SU-DHL-6 (cell line): Measurements from ENCODE around the gene MTCL1.

Experiments used
- H2AFZ ChIP-seq: fragments of 200-600 bp; sonication (generic); 2 replicates; pipeline ENCODE4 v1.6.1; 2014; ENCODE audit warnings: low read depth, mild to moderate bottlenecking, moderate library complexity, mixed read lengths, antibody characterized with exemption, low read length; ENCODE audit not compliant: severe bottlenecking
- H3F3A ChIP-seq: fragments of 200-600 bp; shearing (Covaris generic); 2 replicates; pipeline ENCODE4 v1.6.0; 2016; ENCODE audit warnings: antibody characterized with exemption, mild to moderate bottlenecking; ENCODE audit not compliant: insufficient read depth
- H3K27ac ChIP-seq: fragments of 200-600 bp; sonication (generic); 2 replicates; pipeline ENCODE4 v1.5.1; 2016; ENCODE audit warnings: low read depth, mild to moderate bottlenecking, low read length, moderate library complexity, mixed read lengths
- H3K27me3 ChIP-seq: fragments of 200-600 bp; sonication (generic), shearing (Covaris generic); 2 replicates; pipeline ENCODE4 v1.6.0; 2014; ENCODE audit warnings: mild to moderate bottlenecking, low read length
- H3K36me3 ChIP-seq: fragments of 200-600 bp; sonication (generic); 2 replicates; pipeline ENCODE4 v1.6.1; 2014; ENCODE audit warnings: mild to moderate bottlenecking, low read length, mixed read lengths
- H3K4me2 ChIP-seq: fragments of 300-600, 200-600 bp; shearing (Covaris generic), sonication (generic); 2 replicates; pipeline ENCODE4 v1.6.0; 2014; ENCODE audit warnings: low read length, low read depth, mild to moderate bottlenecking; ENCODE audit not compliant: poor library complexity, severe bottlenecking
- H3K4me3 ChIP-seq: fragments of 200-600 bp; sonication (generic); 2 replicates; pipeline ENCODE4 v1.5.1; 2014; ENCODE audit warnings: antibody characterized with exemption, low read length, mild to moderate bottlenecking, mixed read lengths; ENCODE audit not compliant: insufficient read depth, poor library complexity, severe bottlenecking
- H3K79me2 ChIP-seq: fragments of 200-600 bp; sonication (generic); 2 replicates; pipeline ENCODE4 v1.6.1; 2014; ENCODE audit warnings: mild to moderate bottlenecking, low read length, moderate library complexity; ENCODE audit not compliant: insufficient read depth
- H3K9ac ChIP-seq: fragments of 200-600 bp; sonication (generic); 2 replicates; pipeline ENCODE4 v1.7.0; 2014; ENCODE audit warnings: mild to moderate bottlenecking, low read length
- H3K9me2 ChIP-seq: fragments of 200-600 bp; sonication (generic); replicated peaks from 2 replicates; pipeline ENCODE4 v1.6.1; 2014; ENCODE audit warnings: low read length; ENCODE audit not compliant: insufficient read depth
- H3K9me3 ChIP-seq: fragments of 200-600 bp; sonication (generic); 2 replicates; pipeline ENCODE4 v1.6.1; 2014; ENCODE audit warnings: low read length, mixed read lengths; ENCODE audit not compliant: insufficient read depth
- H4K20me1 ChIP-seq: fragments of 200-600 bp; sonication (generic); 2 replicates; pipeline ENCODE4 v1.6.1; 2014; ENCODE audit warnings: low read depth, mild to moderate bottlenecking, antibody characterized with exemption, low read length, moderate library complexity, mixed read lengths
- EZH2phosphoT487 ChIP-seq: fragments of 200-600 bp; sonication (generic), shearing (Covaris generic); conservative IDR thresholded peaks from 2 replicates; pipeline ENCODE4 v1.6.1; 2018; ENCODE audit warnings: mild to moderate bottlenecking, antibody characterized with exemption, low read length, moderate library complexity, mixed read lengths
- TF ChIP-seq, protein P1 (sequence below): fragments of 200-600 bp; sonication (generic); IDR thresholded peaks from one replicate; pipeline ENCODE4 v1.5.1; 2017; ENCODE audit warnings: antibody characterized with exemption, mild to moderate bottlenecking, low read length, moderate library complexity; ENCODE audit not compliant: insufficient read depth, poor library complexity, severe bottlenecking

Gene MTCL1

DNA sequence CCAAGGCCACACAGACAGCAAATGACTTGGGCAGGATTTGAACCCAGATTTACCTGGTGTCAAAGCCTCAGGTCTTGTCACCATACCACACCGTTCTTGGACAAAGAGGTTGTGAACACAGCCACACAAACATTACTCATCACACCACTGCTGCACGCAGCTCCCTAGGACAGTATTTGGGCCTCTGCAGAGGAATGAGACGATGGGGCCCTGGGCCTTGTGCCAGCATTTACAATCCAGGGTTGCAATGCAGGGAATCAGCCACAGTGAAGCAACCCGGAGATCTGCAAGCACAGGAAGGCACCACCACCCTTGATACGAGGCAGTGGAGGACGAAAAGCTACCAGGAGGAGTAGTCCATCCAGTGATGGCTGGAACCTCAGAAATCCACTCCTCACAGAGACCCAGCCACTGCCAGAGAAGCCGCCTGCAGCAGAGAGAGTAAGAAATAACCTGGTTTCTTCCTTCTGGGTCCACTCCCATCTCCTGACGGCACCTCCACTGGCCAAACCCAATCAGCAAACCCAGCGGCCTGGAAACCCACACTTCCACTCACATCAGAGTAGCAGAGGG is 3.7 kb upstream of the MTCL1 start:
- no peak overlapping the region for H3K9ac ChIP-seq
- H2AFZ ChIP-seq: no peak overlapping the region
- H3K9me3 ChIP-seq: no peaks in the 10 kb centered on the region
- H3K27ac ChIP-seq: no peak overlapping the region
- H3K9me2 ChIP-seq: no peaks in the 10 kb centered on the region
- H3K4me2 ChIP-seq: no peak overlapping the region
- H3K79me2 ChIP-seq: no peaks in the 10 kb centered on the region
- no peaks in the 10 kb centered on the region for H3F3A ChIP-seq
- no peaks in the 10 kb centered on the region for H3K27me3 ChIP-seq
- H3K36me3 ChIP-seq: no peaks in the 10 kb centered on the region
- no peak overlapping the region for H3K4me3 ChIP-seq
- TF ChIP-seq EZH2phosphoT487: no peak
- TF ChIP-seq, protein P1, sequence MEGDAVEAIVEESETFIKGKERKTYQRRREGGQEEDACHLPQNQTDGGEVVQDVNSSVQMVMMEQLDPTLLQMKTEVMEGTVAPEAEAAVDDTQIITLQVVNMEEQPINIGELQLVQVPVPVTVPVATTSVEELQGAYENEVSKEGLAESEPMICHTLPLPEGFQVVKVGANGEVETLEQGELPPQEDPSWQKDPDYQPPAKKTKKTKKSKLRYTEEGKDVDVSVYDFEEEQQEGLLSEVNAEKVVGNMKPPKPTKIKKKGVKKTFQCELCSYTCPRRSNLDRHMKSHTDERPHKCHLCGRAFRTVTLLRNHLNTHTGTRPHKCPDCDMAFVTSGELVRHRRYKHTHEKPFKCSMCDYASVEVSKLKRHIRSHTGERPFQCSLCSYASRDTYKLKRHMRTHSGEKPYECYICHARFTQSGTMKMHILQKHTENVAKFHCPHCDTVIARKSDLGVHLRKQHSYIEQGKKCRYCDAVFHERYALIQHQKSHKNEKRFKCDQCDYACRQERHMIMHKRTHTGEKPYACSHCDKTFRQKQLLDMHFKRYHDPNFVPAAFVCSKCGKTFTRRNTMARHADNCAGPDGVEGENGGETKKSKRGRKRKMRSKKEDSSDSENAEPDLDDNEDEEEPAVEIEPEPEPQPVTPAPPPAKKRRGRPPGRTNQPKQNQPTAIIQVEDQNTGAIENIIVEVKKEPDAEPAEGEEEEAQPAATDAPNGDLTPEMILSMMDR: no peak
- H4K20me1 ChIP-seq: no peaks in the 10 kb centered on the region

DNA sequence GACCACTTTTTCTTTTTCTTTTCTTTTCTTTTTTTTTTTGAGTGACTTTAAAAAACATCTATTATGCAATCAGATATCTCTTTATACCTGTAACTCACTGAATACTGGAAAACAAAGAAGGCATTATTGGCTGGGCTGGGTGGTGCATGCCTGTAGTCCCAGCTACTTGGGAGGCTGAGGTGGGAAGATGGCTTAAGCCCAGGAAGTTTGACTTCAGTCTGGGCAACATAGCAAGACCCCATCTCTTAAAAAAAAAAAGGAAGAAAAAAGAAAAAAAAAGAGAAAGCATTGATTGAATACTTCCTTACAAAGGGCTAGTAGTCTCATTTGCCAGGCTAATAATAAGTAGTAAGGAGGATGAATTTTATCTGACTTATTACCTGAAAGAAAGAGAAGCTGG is 2.7 kb upstream of the MTCL1 start:
- Histone ChIP-seq H3K36me3 (no peaks in the 10 kb centered on the region), H3K27me3 (no peaks in the 10 kb centered on the region), H3K9ac (no peak overlapping the region), H3K4me3 (no peak overlapping the region), H2AFZ (no peak overlapping the region), H3K9me3 (no peaks in the 10 kb centered on the region), H3K27ac (no peak overlapping the region), H3K79me2 (no peaks in the 10 kb centered on the region), H3F3A (no peaks in the 10 kb centered on the region), H4K20me1 (no peaks in the 10 kb centered on the region), H3K9me2 (no peaks in the 10 kb centered on the region), H3K4me2 (no peak overlapping the region)
- TF ChIP-seq, protein P1: no peak
- no peak for TF ChIP-seq EZH2phosphoT487

DNA sequence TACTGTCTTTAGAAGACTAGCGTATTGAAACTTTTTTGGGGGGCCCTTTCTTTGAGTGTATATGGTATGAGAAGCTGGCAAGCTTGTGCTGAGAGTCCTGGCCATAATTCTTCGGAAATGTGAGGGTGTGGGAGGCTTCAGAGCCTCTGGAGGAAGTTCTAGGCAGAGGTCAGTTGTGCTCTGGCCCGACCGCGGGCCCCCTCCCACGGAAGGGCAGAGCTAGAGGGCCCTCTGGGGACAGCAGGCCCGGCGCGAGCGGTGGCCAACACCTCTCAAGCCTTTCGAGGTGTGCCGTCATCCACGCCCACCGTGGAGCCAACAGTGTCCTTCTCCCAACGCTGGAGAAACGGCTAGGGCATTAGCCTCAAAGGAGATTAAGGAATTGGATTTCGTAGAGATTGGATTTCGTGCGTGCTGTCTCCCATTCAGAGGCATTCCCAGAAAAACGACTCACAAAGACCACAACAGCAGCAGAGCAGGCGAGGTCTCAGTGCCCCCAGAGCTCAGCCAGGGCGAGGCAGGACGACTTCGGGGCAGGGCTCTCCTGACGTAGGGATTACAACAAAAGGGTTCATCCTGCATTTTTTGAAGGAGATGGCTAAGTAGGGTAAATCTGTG is 2.2 kb upstream of the MTCL1 start:
- H3K36me3 ChIP-seq: no peaks in the 10 kb centered on the region
- H3K79me2 ChIP-seq: no peaks in the 10 kb centered on the region
- H3K27me3 ChIP-seq: no peaks in the 10 kb centered on the region
- H3K9me3 ChIP-seq: no peaks in the 10 kb centered on the region
- no peaks in the 10 kb centered on the region for H4K20me1 ChIP-seq
- H3F3A ChIP-seq: no peaks in the 10 kb centered on the region
- H3K4me2 ChIP-seq: no peak overlapping the region
- H3K27ac ChIP-seq: no peak overlapping the region
- no peak overlapping the region for H3K4me3 ChIP-seq
- H3K9ac ChIP-seq: no peak overlapping the region
- no peak overlapping the region for H2AFZ ChIP-seq
- TF ChIP-seq, protein P1: no peak
- TF ChIP-seq EZH2phosphoT487: no peak
- H3K9me2 ChIP-seq: no peaks in the 10 kb centered on the region
